Heart left ventricle (tissue), 13 donors: ENCODE data around the gene CBX8.

Source experiments
- POLR2A ChIP-seq, 2 donors: fragments of 450-650 bp; IDR thresholded peaks; one replicate each; pipeline ENCODE4 v1.6.1; 2017; ENCODE audit warnings: antibody characterized with exemption in 2 of 2, mild to moderate bottlenecking in 2 of 2, moderate library complexity in 2 of 2
- TF ChIP-seq, protein P1 (sequence below), 12 donors: fragments of 200-600 bp; sonication (generic) in 4 of 12; IDR thresholded peaks; one replicate each; pipeline versions ENCODE4 v1.5.0 to v1.8.0; 2018 to 2022; ENCODE audit warnings: antibody characterized with exemption in 12 of 12, mild to moderate bottlenecking in 5 of 12
- donor health status: ischemic (EF 13 %, LVEDD 7.1; RV severe dilation, severe dysfunction).
- donor health status: DM: no; HTN: yes; CAD: no.
- donor health status: DM: no; HTN: no; CAD: no.
- donor health status: ischemic (EF 25% LVEDD 6.9; RV normal size, moderate dysfunction).
- donor health status: ischemic (EF 25% LVEDD 5.7; RV mildly dilated, moderate dysfunction).
- donor health status: ischemic (EF 35%, LVEDD 5.7; RV mildly dilated, moderate dysfunction).
- donor health status: nonischemic (EF 11% LVEDD 7.7; RV severe dilation, severe dysfunction).
- donor health status: DM: yes; HTN: yes; CAD: no.
- donor health status: PGD.
- donor health status: ischemic (EF 29% LVEDD 5.4; RV normal size, mild dysfunction).
- donor health status: nonischemic (EF 23%, LVEDD 6.1; RV moderate dilation, normal function).

DNA sequence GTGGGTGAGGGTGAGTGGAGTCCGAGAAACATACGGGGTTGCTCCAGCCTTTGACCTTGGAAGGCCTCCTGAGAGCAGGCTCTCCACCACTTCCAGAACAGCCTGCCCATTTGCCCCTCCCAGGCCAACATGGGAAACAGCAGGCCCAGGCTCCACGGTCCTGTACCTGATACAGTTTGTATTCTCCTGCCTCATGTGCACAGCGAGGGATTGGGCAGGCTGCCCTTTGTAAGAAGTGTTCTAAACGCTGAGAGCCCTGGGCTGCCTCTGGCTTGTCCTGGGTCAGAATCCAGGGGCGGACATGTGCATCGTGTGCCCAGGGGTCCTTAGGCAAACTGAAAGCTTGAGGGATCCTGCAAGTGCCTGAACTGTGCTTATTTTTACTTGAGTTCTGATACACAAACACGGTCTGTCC is 22.3 kb downstream of the CBX8 start:
- TF ChIP-seq, protein P1, sequence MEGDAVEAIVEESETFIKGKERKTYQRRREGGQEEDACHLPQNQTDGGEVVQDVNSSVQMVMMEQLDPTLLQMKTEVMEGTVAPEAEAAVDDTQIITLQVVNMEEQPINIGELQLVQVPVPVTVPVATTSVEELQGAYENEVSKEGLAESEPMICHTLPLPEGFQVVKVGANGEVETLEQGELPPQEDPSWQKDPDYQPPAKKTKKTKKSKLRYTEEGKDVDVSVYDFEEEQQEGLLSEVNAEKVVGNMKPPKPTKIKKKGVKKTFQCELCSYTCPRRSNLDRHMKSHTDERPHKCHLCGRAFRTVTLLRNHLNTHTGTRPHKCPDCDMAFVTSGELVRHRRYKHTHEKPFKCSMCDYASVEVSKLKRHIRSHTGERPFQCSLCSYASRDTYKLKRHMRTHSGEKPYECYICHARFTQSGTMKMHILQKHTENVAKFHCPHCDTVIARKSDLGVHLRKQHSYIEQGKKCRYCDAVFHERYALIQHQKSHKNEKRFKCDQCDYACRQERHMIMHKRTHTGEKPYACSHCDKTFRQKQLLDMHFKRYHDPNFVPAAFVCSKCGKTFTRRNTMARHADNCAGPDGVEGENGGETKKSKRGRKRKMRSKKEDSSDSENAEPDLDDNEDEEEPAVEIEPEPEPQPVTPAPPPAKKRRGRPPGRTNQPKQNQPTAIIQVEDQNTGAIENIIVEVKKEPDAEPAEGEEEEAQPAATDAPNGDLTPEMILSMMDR (IDR thresholded peaks at IDR 0.05): no peak
- TF ChIP-seq POLR2A (IDR thresholded peaks at IDR 0.05): no peak
